SK-N-SH (cell line): ENCODE data around the gene DSCAML1.

ENCODE experiments used
- CTCF ChIP-seq: fragments of 200-600 bp; sonication (generic); IDR thresholded peaks from 2 replicates; pipeline ENCODE4 v1.6.1; 2017; ENCODE audit warnings: antibody characterized with exemption, mild to moderate bottlenecking, moderate library complexity
- JUND ChIP-seq: IDR thresholded peaks from 2 replicates; pipeline ENCODE4 v1.4.0; 2012
- MXI1 ChIP-seq: IDR thresholded peaks from 2 replicates; pipeline ENCODE4 v1.6.1; 2012; ENCODE audit warnings: mild to moderate bottlenecking, low read depth, low read length, improper control_type of control experiment
- RAD21 ChIP-seq: IDR thresholded peaks from 2 replicates; pipeline ENCODE4 v1.6.1; 2012; ENCODE audit warnings: mild to moderate bottlenecking, low read length
- RFX5 ChIP-seq: IDR thresholded peaks from 2 replicates; pipeline ENCODE4 v1.6.1; 2012; ENCODE audit warnings: mild to moderate bottlenecking, improper control_type of control experiment, low read length
- SMC3 ChIP-seq: IDR thresholded peaks from 2 replicates; pipeline ENCODE4 v1.6.1; 2012; ENCODE audit warnings: low read depth, low read length, improper control_type of control experiment
- YY1 ChIP-seq: IDR thresholded peaks from 2 replicates; pipeline ENCODE4 v1.4.0; 2012; ENCODE audit warnings: low read depth, mild to moderate bottlenecking

- TF ChIP-seq MXI1 (no peak), YY1 (no peak), RAD21 (no peak), JUND (no peak), CTCF (no peak), SMC3 (no peak), RFX5 (no peak)
These were observed 96.5 kb downstream of the DSCAML1 start for GRCh38 chr11:117700551-117700950.
